Keratinocyte (primary cell): ENCODE measurements around the gene PPP2R5A. TPM values are rescaled to one million over a fixed set of nuclear protein-coding genes. Genes with fewer than 3 reads are reported as not detected.
A peak's percentile ranks its signal among the peaks of the same experiment; 100 is the strongest.

Source experiments
- DNase-seq: peaks from one replicate; pipeline ENCODE4 v3.0.0-alpha.2; 2011; ENCODE audit warnings: low read depth, missing footprints, low spot score
- FAIRE-seq: peaks from 2 replicates; lab custom pipeline; 2011; peaks lifted over from hg19 to GRCh38; lab: Jason Lieb, UNC
- H2AFZ ChIP-seq: 2 replicates; pipeline ENCODE4 v1.6.0; 2012; ENCODE audit warnings: low read length, control low read depth, inconsistent platforms; ENCODE audit not compliant: control insufficient read depth
- H3K27ac ChIP-seq: 2 replicates; pipeline ENCODE4 v1.5.1; 2011; ENCODE audit warnings: low read length; ENCODE audit not compliant: control insufficient read depth, insufficient read depth
- H3K27me3 ChIP-seq: 3 replicates; pipeline ENCODE4 v1.6.0; 2011; ENCODE audit warnings: low read length; ENCODE audit not compliant: control insufficient read depth, insufficient read depth; ENCODE audit errors: extremely low read depth
- H3K36me3 ChIP-seq, 2 experiments: 2 replicates in 1 of 2; 3 replicates in 1 of 2; pipeline ENCODE4 v1.5.1; 2011; ENCODE audit warnings: low read length in 2 of 2, mild to moderate bottlenecking in 1 of 2; ENCODE audit not compliant: control insufficient read depth in 2 of 2, insufficient read depth in 2 of 2; ENCODE audit errors: extremely low read depth in 1 of 2
- H3K4me1 ChIP-seq: 3 replicates; pipeline ENCODE4 v1.5.1; 2011; ENCODE audit warnings: low read length; ENCODE audit not compliant: control insufficient read depth, insufficient read depth; ENCODE audit errors: extremely low read depth
- H3K4me2 ChIP-seq: 3 replicates; pipeline ENCODE4 v1.6.0; 2011; ENCODE audit warnings: low read depth, low read length; ENCODE audit not compliant: control insufficient read depth, insufficient read depth; ENCODE audit errors: extremely low read depth
- H3K4me3 ChIP-seq, 3 experiments: fragments of 200-600 bp in 1 of 3; sonication (generic) in 1 of 3; 2 replicates in 2 of 3; 3 replicates in 1 of 3; pipeline ENCODE4 v1.5.1; 2011 to 2016; ENCODE audit warnings: low read length in 3 of 3, mild to moderate bottlenecking in 3 of 3, control low read depth in 2 of 3, inconsistent platforms in 1 of 3, low read depth in 1 of 3, mixed read lengths in 1 of 3, mixed run types in 1 of 3, moderate library complexity in 1 of 3; ENCODE audit not compliant: control insufficient read depth in 2 of 3, insufficient read depth in 2 of 3; ENCODE audit errors: extremely low read depth in 1 of 3
- H3K79me2 ChIP-seq: 2 replicates; pipeline ENCODE4 v1.6.0; 2012; ENCODE audit warnings: low read length; ENCODE audit not compliant: control insufficient read depth, insufficient read depth
- H3K9ac ChIP-seq: 3 replicates; pipeline ENCODE4 v1.6.0; 2011; ENCODE audit warnings: low read length; ENCODE audit not compliant: control insufficient read depth, insufficient read depth; ENCODE audit errors: extremely low read depth
- H3K9me1 ChIP-seq: 3 replicates; pipeline ENCODE4 v1.6.0; 2011; ENCODE audit warnings: low read length; ENCODE audit not compliant: control insufficient read depth, insufficient read depth; ENCODE audit errors: extremely low read depth
- H3K9me3 ChIP-seq: 2 replicates; pipeline ENCODE4 v1.5.1; 2012; ENCODE audit warnings: low read depth, low read length; ENCODE audit not compliant: control insufficient read depth
- H4K20me1 ChIP-seq: 3 replicates; pipeline ENCODE4 v1.6.0; 2011; ENCODE audit warnings: low read length; ENCODE audit not compliant: control insufficient read depth, insufficient read depth; ENCODE audit errors: extremely low read depth
- CTCF ChIP-seq, 3 experiments: IDR thresholded peaks in 1 of 3; conservative IDR thresholded peaks in 1 of 3; optimal IDR thresholded peaks in 1 of 3; 2 replicates in 2 of 3; 3 replicates in 1 of 3; pipeline versions ENCODE3 to v1.5.1; 2011; ENCODE audit warnings: low read length in 3 of 3, mild to moderate bottlenecking in 3 of 3, moderate library complexity in 2 of 3, control low read depth in 1 of 3, inconsistent platforms in 1 of 3; ENCODE audit not compliant: insufficient read depth in 2 of 3; ENCODE audit errors: extremely low read depth in 1 of 3
- EZH2 ChIP-seq: IDR thresholded peaks from one replicate; pipeline ENCODE4 v1.6.1; 2012; ENCODE audit warnings: inconsistent platforms, mild to moderate bottlenecking, low read length, moderate library complexity
- dilution Hi-C: fragments of 300-500 bp; cut with MboI; formaldehyde crosslinking; loops from one replicate; pipeline ENCODE4 v1.7.0; 2020; ENCODE audit warnings: low sequenced_read_pairs; ENCODE audit not compliant: extremely low pct_ligation_motif_present
- polyA plus RNA-seq, 5 experiments: library from polyadenylated mRNA; depleted of rRNA in 3 of 5; stranded (reverse) in 3 of 5; stranded (forward) in 1 of 5; unstranded in 1 of 5; fragments of >200 nt; gene quantifications; 1 replicate in 1 of 5; 2 replicates in 3 of 5; 3 replicates in 1 of 5; pipeline versions ENCODE4 v1.2.1 to v1.2.3, GENCODE V29; 2011 to 2012; ENCODE audit warnings: missing spikeins in 2 of 5, low read depth in 1 of 5, low replicate concordance in 1 of 5

The PPP2R5A gene
- polyA plus RNA-seq, 1 donor (not counting 4 experiments of a cell fraction or from before 2014, with no cell fraction given): 26.2 TPM

- peaks cover 26% of the 10 kb centered on the region for H3K4me1 ChIP-seq
- TF ChIP-seq EZH2: no peak
- TF ChIP-seq CTCF (optimal IDR thresholded peaks at IDR 0.05 in 1 of 3, IDR thresholded peaks at IDR 0.05 in 1 of 3, conservative IDR thresholded peaks at IDR 0.05 in 1 of 3; ENCODE audit: extremely low read depth in 1 of 3, insufficient read depth in 2 of 3, low read length in 3 of 3): no peak
- dilution Hi-C loops: no loop called here
- no peaks in the 10 kb centered on the region for H3K9me3 ChIP-seq
- no peaks in the 10 kb centered on the region for H3K36me3 ChIP-seq
- H3K9me1 ChIP-seq: no peaks in the 10 kb centered on the region
- no peak overlapping the region for H3K9ac ChIP-seq
- no peaks in the 10 kb centered on the region for H3K27me3 ChIP-seq
- H3K4me3 ChIP-seq: no peak overlapping the region
- H3K4me2 ChIP-seq: no peak overlapping the region
- DNase-seq: no peak
- no peaks in the 10 kb centered on the region for H4K20me1 ChIP-seq
- no peak overlapping the region for H3K27ac ChIP-seq
- FAIRE-seq: no peak
- H3K79me2 ChIP-seq: no peaks in the 10 kb centered on the region
- no peak overlapping the region for H2AFZ ChIP-seq
Measured at GRCh38 chr1:212236664-212237220, 48.5 kb upstream of the PPP2R5A start.

GRCh38 chr1:212237651-212238050, 47.6 kb upstream of the PPP2R5A start:
- no peaks in the 10 kb centered on the region for H3K27me3 ChIP-seq
- H3K4me1 ChIP-seq: peaks cover 26% of the 10 kb centered on the region
- no peaks in the 10 kb centered on the region for H3K9me1 ChIP-seq
- H3K9ac ChIP-seq: no peak overlapping the region
- no peak for TF ChIP-seq EZH2
- TF ChIP-seq CTCF (optimal IDR thresholded peaks at IDR 0.05 in 1 of 3, IDR thresholded peaks at IDR 0.05 in 1 of 3, conservative IDR thresholded peaks at IDR 0.05 in 1 of 3; ENCODE audit: extremely low read depth in 1 of 3, insufficient read depth in 2 of 3, low read length in 3 of 3): no peak
- H3K9me3 ChIP-seq: no peaks in the 10 kb centered on the region
- H4K20me1 ChIP-seq: no peaks in the 10 kb centered on the region
- no peak overlapping the region for H3K4me2 ChIP-seq
- FAIRE-seq (peak; percentile 57), DNase-seq (peak; percentile 23)
- no peaks in the 10 kb centered on the region for H3K36me3 ChIP-seq
- no peak overlapping the region for H3K4me3 ChIP-seq
- H3K79me2 ChIP-seq: no peaks in the 10 kb centered on the region
- no peak overlapping the region for H3K27ac ChIP-seq
- dilution Hi-C loops: no loop called here
- H2AFZ ChIP-seq: no peak overlapping the region
